Activated T-helper 1 cell treated with anti-CD3 and anti-CD28 coated beads, Interleukin-2, amount 50 U/mL, for 16 hours (primary cell): ENCODE measurements around the gene EIF5A.

Experiments used
- DNase-seq, 2 donors: peaks; one replicate each; pipeline ENCODE4 v3.0.0-alpha.2; 2020; ENCODE audit warnings: low read depth in 1 of 2, low spot score in 1 of 2

EIF5A gene

GRCh38 chr17:7312432-7313087 is 5.1 kb downstream of the EIF5A start:
- no peak for DNase-seq

GRCh38 chr17:7313088-7313889 is 5.9 kb downstream of the EIF5A start:
- no peak for DNase-seq

GRCh38 chr17:7313890-7314718 is 6.7 kb downstream of the EIF5A start:
- DNase-seq, result no peak

GRCh38 chr17:7314719-7315569 is 7.5 kb downstream of the EIF5A start, which contains the start of gene GPS2:
GPS2 (minus strand) TSS chr17:7315360; CDS start chr17:7315052, 308 bp downstream.
- peak; percentile 87 to 93 for DNase-seq

- DNase-seq, result no peak
Measured at GRCh38 chr17:7315570-7316235, 8.3 kb downstream of the EIF5A start.

- no peak for DNase-seq
Measured at GRCh38 chr17:7317161-7317803, 9.9 kb downstream of the EIF5A start.

GRCh38 chr17:7318121-7318860 is 10.9 kb downstream of the EIF5A start:
- no peak for DNase-seq

- DNase-seq, result no peak
Measured at GRCh38 chr17:7321466-7321865, 14.0 kb downstream of the EIF5A start.

GRCh38 chr17:7322520-7323194 is 15.2 kb downstream of the EIF5A start:
- DNase-seq, result no peak

- peak; percentile 55 to 60 for DNase-seq
Measured at GRCh38 chr17:7323731-7324437, 16.5 kb downstream of the EIF5A start.

- no peak for DNase-seq
Measured at GRCh38 chr17:7324438-7324779, 17.0 kb downstream of the EIF5A start.

- DNase-seq, result no peak
Measured at GRCh38 chr17:7325031-7325528, 17.7 kb downstream of the EIF5A start.

- no peak for DNase-seq
Measured at GRCh38 chr17:7326186-7326585, 18.8 kb downstream of the EIF5A start.

GRCh38 chr17:7327056-7327455 is 19.6 kb downstream of the EIF5A start:
- no peak for DNase-seq

- DNase-seq, result no peak
Measured at GRCh38 chr17:7327501-7327900, 20.1 kb downstream of the EIF5A start.

GRCh38 chr17:7328009-7328408 is 20.6 kb downstream of the EIF5A start:
- DNase-seq, result no peak

GRCh38 chr17:7328840-7329373 is 21.5 kb downstream of the EIF5A start, which contains the start of gene NEURL4:
NEURL4 (minus strand) TSS chr17:7329335; CDS start chr17:7329312, 23 bp downstream.
- no peak for DNase-seq
